GM12872 (cell line): ENCODE measurements around the gene IRF8.

ENCODE experiments used
- CTCF ChIP-seq: IDR thresholded peaks from 3 replicates; pipeline ENCODE4 v1.5.1; 2011; ENCODE audit warnings: low read depth, mild to moderate bottlenecking, low read length, moderate library complexity; ENCODE audit not compliant: insufficient read depth

The IRF8 gene

GRCh38 chr16:85880861-85881260, 18.1 kb upstream of the IRF8 start:
- no peak for TF ChIP-seq CTCF

GRCh38 chr16:85881436-85881835, 17.5 kb upstream of the IRF8 start:
- TF ChIP-seq CTCF = no peak

- TF ChIP-seq CTCF = no peak
These were observed 16.7 kb upstream of the IRF8 start for GRCh38 chr16:85882181-85882810.

GRCh38 chr16:85883813-85884212, 15.1 kb upstream of the IRF8 start:
- no peak for TF ChIP-seq CTCF

- no peak for TF ChIP-seq CTCF
These were observed 14.0 kb upstream of the IRF8 start for GRCh38 chr16:85884808-85885463.

- no peak for TF ChIP-seq CTCF
These were observed 13.4 kb upstream of the IRF8 start for GRCh38 chr16:85885537-85885936.

- no peak for TF ChIP-seq CTCF
These were observed 10.3 kb upstream of the IRF8 start for GRCh38 chr16:85888405-85889331.
